ENCODE measurements around the gene SPDYE6.

DNA sequence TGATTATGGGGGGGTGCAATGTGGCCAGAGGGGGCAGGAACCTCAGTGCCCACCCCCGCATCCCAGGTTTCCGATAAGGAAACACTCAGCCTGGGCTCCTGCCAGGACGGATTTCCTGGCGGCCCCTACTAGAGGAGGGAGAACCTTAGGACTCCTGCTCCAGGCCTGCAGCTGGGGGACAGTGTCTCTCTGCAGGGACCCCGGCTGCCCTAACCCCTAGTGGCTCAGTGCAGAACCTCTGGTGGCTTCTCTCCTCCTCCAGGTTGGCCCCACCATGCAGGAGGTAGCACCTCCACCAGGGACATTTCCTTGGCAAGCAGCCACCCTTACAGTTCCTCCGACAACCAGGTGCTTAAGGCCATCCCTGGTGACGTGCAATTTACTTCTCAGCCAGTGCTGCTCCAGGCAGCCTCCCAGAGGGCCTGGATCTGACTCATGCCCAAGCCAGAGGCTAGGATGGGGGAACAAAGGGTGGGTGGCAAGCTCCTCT lies 37.7 kb downstream of the SPDYE6 start:
- TF ChIP-seq, protein P1, sequence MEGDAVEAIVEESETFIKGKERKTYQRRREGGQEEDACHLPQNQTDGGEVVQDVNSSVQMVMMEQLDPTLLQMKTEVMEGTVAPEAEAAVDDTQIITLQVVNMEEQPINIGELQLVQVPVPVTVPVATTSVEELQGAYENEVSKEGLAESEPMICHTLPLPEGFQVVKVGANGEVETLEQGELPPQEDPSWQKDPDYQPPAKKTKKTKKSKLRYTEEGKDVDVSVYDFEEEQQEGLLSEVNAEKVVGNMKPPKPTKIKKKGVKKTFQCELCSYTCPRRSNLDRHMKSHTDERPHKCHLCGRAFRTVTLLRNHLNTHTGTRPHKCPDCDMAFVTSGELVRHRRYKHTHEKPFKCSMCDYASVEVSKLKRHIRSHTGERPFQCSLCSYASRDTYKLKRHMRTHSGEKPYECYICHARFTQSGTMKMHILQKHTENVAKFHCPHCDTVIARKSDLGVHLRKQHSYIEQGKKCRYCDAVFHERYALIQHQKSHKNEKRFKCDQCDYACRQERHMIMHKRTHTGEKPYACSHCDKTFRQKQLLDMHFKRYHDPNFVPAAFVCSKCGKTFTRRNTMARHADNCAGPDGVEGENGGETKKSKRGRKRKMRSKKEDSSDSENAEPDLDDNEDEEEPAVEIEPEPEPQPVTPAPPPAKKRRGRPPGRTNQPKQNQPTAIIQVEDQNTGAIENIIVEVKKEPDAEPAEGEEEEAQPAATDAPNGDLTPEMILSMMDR (optimal IDR thresholded peaks at IDR 0.05 in 1 of 3, IDR thresholded peaks at IDR 0.05 in 1 of 3, conservative IDR thresholded peaks at IDR 0.05 in 1 of 3; ENCODE audit: extremely low read depth in 1 of 3, insufficient read depth in 2 of 3, low read length in 3 of 3), result peak in 2 of 3 experiments; percentile 16 to 21
- no peak for TF ChIP-seq EZH2 (IDR thresholded peaks at IDR 0.05; ENCODE audit: low read length)
